Sigmoid colon (tissue), 4 donors: ENCODE data around the gene POLR1A.

Source experiments
- EP300 ChIP-seq, 4 donors: sonication (generic); formaldehyde crosslinking; IDR thresholded peaks; one replicate each; pipeline ENCODE4 v1.6.1; 2017; ENCODE audit warnings: antibody characterized with exemption in 4 of 4
- POLR2A ChIP-seq, 2 donors: fragments of 450-650 bp; IDR thresholded peaks; one replicate each; pipeline ENCODE4 v1.6.1; 2016; ENCODE audit warnings: antibody characterized with exemption in 2 of 2, mild to moderate bottlenecking in 2 of 2, moderate library complexity in 2 of 2

DNA sequence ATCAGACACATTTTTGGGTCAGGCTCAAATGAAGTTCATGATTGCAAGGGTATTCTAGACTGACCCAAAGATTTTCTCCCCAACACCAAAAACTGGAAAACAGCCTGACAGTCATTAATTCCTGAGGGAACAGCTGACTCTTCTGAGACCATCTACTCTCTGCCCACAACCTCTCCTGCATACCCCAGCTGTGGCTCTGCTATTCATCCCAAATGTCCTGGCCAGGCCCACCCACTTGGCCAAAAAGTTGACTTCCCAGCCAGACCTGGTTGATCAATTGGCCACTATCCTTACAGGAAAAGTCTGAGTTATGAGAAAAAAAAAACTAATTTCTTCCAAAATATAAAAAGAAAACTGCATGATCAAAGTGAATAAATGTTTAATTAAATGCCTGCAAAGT lies 113.1 kb downstream of the POLR1A start:
- TF ChIP-seq POLR2A (IDR thresholded peaks at IDR 0.05), result no peak
- TF ChIP-seq EP300 (IDR thresholded peaks at IDR 0.05), result no peak
